Ishikawa (cell line): ENCODE results near the gene ADAM22.

Experiments
- CEBPB ChIP-seq: IDR thresholded peaks from 2 replicates; pipeline ENCODE4 v1.6.1; 2012
- EP300 ChIP-seq: IDR thresholded peaks from 2 replicates; pipeline ENCODE4 v1.6.1; 2012; ENCODE audit warnings: borderline replicate concordance
- MAX ChIP-seq: IDR thresholded peaks from 2 replicates; pipeline ENCODE4 v1.6.1; 2012
- REST ChIP-seq: IDR thresholded peaks from 2 replicates; pipeline ENCODE4 v1.6.1; 2012; ENCODE audit warnings: low read depth, mild to moderate bottlenecking

DNA sequence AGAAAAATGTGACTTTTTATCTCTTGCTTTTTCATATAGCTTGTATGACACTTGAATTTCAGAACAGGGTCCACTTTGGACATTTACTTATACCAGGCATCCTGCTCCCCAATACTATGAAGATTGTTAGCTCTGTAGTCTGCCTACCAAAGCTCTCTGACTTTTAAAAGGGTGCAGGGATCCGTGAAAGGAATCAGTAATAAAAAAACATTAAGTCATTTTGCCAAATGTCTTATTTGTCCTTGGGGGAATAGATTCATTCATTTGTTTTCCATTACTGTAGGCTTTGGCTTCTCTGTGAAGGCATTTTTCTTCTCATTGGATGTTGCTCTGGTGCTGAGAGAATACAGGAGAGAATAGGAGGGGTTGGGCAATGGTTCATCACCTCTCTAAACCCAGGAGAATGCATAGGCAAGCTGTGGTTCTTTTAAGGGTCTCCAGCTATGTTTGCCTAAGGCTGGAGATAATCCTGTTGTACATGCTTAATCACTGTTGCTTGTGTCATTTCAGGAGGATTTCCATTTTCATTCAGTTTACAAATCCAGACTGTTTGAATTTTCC lies 182.3 kb downstream of the ADAM22 start:
- TF ChIP-seq EP300 (no peak), MAX (no peak), CEBPB (no peak), REST (no peak)
